D721Med (cell line): Measurements from ENCODE around the gene ANO2.

Experiments
- DNase-seq: peaks from one replicate; pipeline ENCODE4 v3.0.0; 2011; ENCODE audit warnings: low spot score; ENCODE audit not compliant: insufficient read length
- FAIRE-seq: peaks from 2 replicates; lab custom pipeline; 2011; peaks lifted over from hg19 to GRCh38; lab: Jason Lieb, UNC
- CTCF ChIP-seq: IDR thresholded peaks from 2 replicates; pipeline ENCODE4 v1.5.1; 2012; ENCODE audit warnings: mild to moderate bottlenecking, control low read depth; ENCODE audit not compliant: insufficient read depth; ENCODE audit errors: missing control alignments

Gene ANO2

GRCh38 chr12:5945071-5946008, at the start of gene ANO2:
Gene ANO2, minus strand, starts transcription at chr12:5945259. Its CDS starts 42 bp downstream, at chr12:5945217.
- no peak for FAIRE-seq
- no peak for TF ChIP-seq CTCF
- DNase-seq, result peak; percentile 46

GRCh38 chr12:5989621-5990020, 44.6 kb upstream of the ANO2 start:
- TF ChIP-seq CTCF, result no peak
- no peak for DNase-seq
- FAIRE-seq, result no peak

- peak; percentile 93 for TF ChIP-seq CTCF
- FAIRE-seq (no peak), DNase-seq (peak; percentile 63)
Observed at GRCh38 chr12:5988659-5989116, 43.6 kb upstream of the ANO2 start.

GRCh38 chr12:5988088-5988487, 43.0 kb upstream of the ANO2 start:
- DNase-seq (no peak), FAIRE-seq (no peak)
- no peak for TF ChIP-seq CTCF

GRCh38 chr12:5987573-5987972, 42.5 kb upstream of the ANO2 start:
- FAIRE-seq (no peak), DNase-seq (no peak)
- TF ChIP-seq CTCF, result no peak

- DNase-seq, result no peak
- TF ChIP-seq CTCF, result no peak
- FAIRE-seq, result no peak
Observed at GRCh38 chr12:5985471-5985870, 40.4 kb upstream of the ANO2 start.

- DNase-seq (no peak), FAIRE-seq (no peak)
- no peak for TF ChIP-seq CTCF
Observed at GRCh38 chr12:5984873-5985272, 39.8 kb upstream of the ANO2 start.
